ENCODE data around the gene AKT3. TPM values are rescaled to one million over a fixed set of nuclear protein-coding genes. Genes with fewer than 3 reads are reported as not detected.

AKT3 gene
- total and polyA plus RNA-seq, 8 donors: 5.5 to 100 (median 13.8) TPM

GRCh38 chr1:243587823-243588560, 262.1 kb downstream of the AKT3 start:
- H3K27me3 ChIP-seq: no peaks in the 10 kb centered on the region
- intact Hi-C loops (cut with DNase I; ENCODE audit: low total_unique reads): no loop called here
- H3K4me3 ChIP-seq: no peak overlapping the region
- H3K27ac ChIP-seq: no peak overlapping the region
- WGBS, 5 donors: 65 to 72% (median 71%) methylated on average over 4 of the region's 4 CpGs
- TF ChIP-seq CTCF (IDR thresholded peaks at IDR 0.05): no peak
- no peak for TF ChIP-seq POLR2A (IDR thresholded peaks at IDR 0.05)
- TF ChIP-seq POLR2AphosphoS5 (IDR thresholded peaks at IDR 0.05): no peak
- TF ChIP-seq EP300 (IDR thresholded peaks at IDR 0.05): no peak
- peaks cover 0 to 7% (median 0%) of the 10 kb centered on the region in 4 donors for H3K36me3 ChIP-seq
- no peaks in the 10 kb centered on the region for H3K4me1 ChIP-seq
- no peak for DNase-seq
- H3K9me3 ChIP-seq: peaks cover 0 to 30% (median 2%) of the 10 kb centered on the region in 4 donors

- Histone ChIP-seq H3K4me3 (no peak overlapping the region), H3K36me3 (peaks cover 0 to 7% (median 0%) of the 10 kb centered on the region in 4 donors), H3K4me1 (no peaks in the 10 kb centered on the region), H3K27me3 (no peaks in the 10 kb centered on the region), H3K27ac (no peak overlapping the region), H3K9me3 (peaks cover 0 to 36% (median 7%) of the 10 kb centered on the region in 4 donors)
- no peak for DNase-seq
- WGBS, 5 donors: 92 to 95% (median 94%) methylated on average over 12 of the region's 12 CpGs
- intact Hi-C loops (cut with DNase I; ENCODE audit: low total_unique reads): no loop called here
- TF ChIP-seq POLR2AphosphoS5 (IDR thresholded peaks at IDR 0.05): no peak
- no peak for TF ChIP-seq CTCF (IDR thresholded peaks at IDR 0.05)
- TF ChIP-seq EP300 (IDR thresholded peaks at IDR 0.05): no peak
- TF ChIP-seq POLR2A (IDR thresholded peaks at IDR 0.05): no peak
These were observed 262.8 kb downstream of the AKT3 start for GRCh38 chr1:243587285-243587684.

- TF ChIP-seq POLR2AphosphoS5 (IDR thresholded peaks at IDR 0.05) (no peak), EP300 (IDR thresholded peaks at IDR 0.05) (no peak), POLR2A (IDR thresholded peaks at IDR 0.05) (no peak), CTCF (IDR thresholded peaks at IDR 0.05) (no peak)
- Histone ChIP-seq H3K27ac (no peak overlapping the region), H3K27me3 (no peaks in the 10 kb centered on the region), H3K36me3 (peaks cover 0 to 6% (median 0%) of the 10 kb centered on the region in 4 donors), H3K4me3 (no peak overlapping the region), H3K4me1 (no peaks in the 10 kb centered on the region), H3K9me3 (peaks cover 4 to 48% (median 15%) of the 10 kb centered on the region in 4 donors)
- DNase-seq: no peak
- intact Hi-C loops (cut with DNase I; ENCODE audit: low total_unique reads): no loop called here
- WGBS, 5 donors: 86 to 96% (median 88%) methylated on average over 1 of the region's 1 CpG
These were observed 264.1 kb downstream of the AKT3 start for GRCh38 chr1:243585982-243586381.

- Histone ChIP-seq H3K4me1 (no peaks in the 10 kb centered on the region), H3K4me3 (no peak overlapping the region), H3K27me3 (no peaks in the 10 kb centered on the region), H3K27ac (no peak overlapping the region), H3K36me3 (peaks cover 0 to 11% (median 7%) of the 10 kb centered on the region in 4 donors), H3K9me3 (peaks cover 4 to 44% (median 17%) of the 10 kb centered on the region in 4 donors)
- WGBS, 5 donors: 89 to 100% (median 96%) methylated on average over 1 of the region's 1 CpG
- TF ChIP-seq CTCF (IDR thresholded peaks at IDR 0.05): no peak
- no peak for TF ChIP-seq POLR2AphosphoS5 (IDR thresholded peaks at IDR 0.05)
- TF ChIP-seq EP300 (IDR thresholded peaks at IDR 0.05): no peak
- no peak for TF ChIP-seq POLR2A (IDR thresholded peaks at IDR 0.05)
- intact Hi-C loops (cut with DNase I; ENCODE audit: low total_unique reads): no loop called here
- no peak for DNase-seq
These were observed 267.7 kb downstream of the AKT3 start for GRCh38 chr1:243582326-243582725.
